Aorta (tissue), 5 donors: ENCODE measurements around the gene SYT14. TPM values are rescaled to one million over a fixed set of nuclear protein-coding genes. Genes with fewer than 3 reads are reported as not detected.

Experiments used
- ATAC-seq: fragments of 200-7000 bp; cut with Tn5 transposase; one replicate; pipeline ENCODE4 v1.9.1; 2022; ENCODE audit warnings: moderate library complexity; ENCODE audit not compliant: low FRiP score
- DNase-seq, 2 donors: peaks; one replicate each; pipeline ENCODE4 v3.0.0-alpha.2; 2020
- H3K27ac ChIP-seq, 2 donors: one replicate each; pipeline ENCODE4 v1.5.1; 2013; ENCODE audit warnings: low read length in 2 of 2, mild to moderate bottlenecking in 2 of 2, moderate library complexity in 2 of 2, control low read depth in 1 of 2, inconsistent platforms in 1 of 2, low read depth in 1 of 2
- H3K27me3 ChIP-seq, 2 donors: one replicate each; pipeline ENCODE4 v1.6.1; 2013; ENCODE audit warnings: control low read depth in 1 of 2, low read length in 1 of 2, mild to moderate bottlenecking in 1 of 2, moderate library complexity in 1 of 2; ENCODE audit not compliant: insufficient read depth in 2 of 2, control insufficient read depth in 1 of 2
- H3K36me3 ChIP-seq, 2 donors: one replicate each; pipeline ENCODE4 v1.6.1; 2013; ENCODE audit warnings: control low read depth in 1 of 2, low read length in 1 of 2, mild to moderate bottlenecking in 1 of 2; ENCODE audit not compliant: insufficient read depth in 2 of 2, control insufficient read depth in 1 of 2
- H3K4me1 ChIP-seq, 2 donors: one replicate each; pipeline ENCODE4 v1.6.1; 2013; ENCODE audit warnings: low read length in 2 of 2, control low read depth in 1 of 2, mild to moderate bottlenecking in 1 of 2, moderate library complexity in 1 of 2; ENCODE audit not compliant: insufficient read depth in 2 of 2, control insufficient read depth in 1 of 2
- H3K4me3 ChIP-seq, 2 donors: one replicate each; pipeline ENCODE4 v1.5.1; 2013; ENCODE audit warnings: low read length in 2 of 2, control low read depth in 1 of 2, mild to moderate bottlenecking in 1 of 2
- H3K9me3 ChIP-seq: one replicate; pipeline ENCODE4 v1.6.1; 2013; ENCODE audit warnings: mild to moderate bottlenecking, low read length; ENCODE audit not compliant: control insufficient read depth
- WGBS, 2 donors: extraction: QIAGEN DNeasy Blood & Tissue Kit; methylation state at CpG; one replicate each; pipeline ENCODE4 v1.1.7; 2013; 5-methylcytosine and 5-hydroxymethylcytosine counted together
- intact Hi-C, 2 donors: fragments of 100-400 bp; cut with DNase I; formaldehyde crosslinking; loops; one replicate each; pipeline versions ENCODE4 v1.14.2 to v1.15.0; 2022
- polyA plus RNA-seq, 2 donors: library from polyadenylated mRNA; stranded (reverse); fragments of 200-250 nt; gene quantifications; one replicate each; pipeline ENCODE4 v1.2.3, GENCODE V29; 2013
- total RNA-seq, 2 donors: library from RNA; stranded (reverse); fragmentation: NEBNext Ultra II Directional; extraction: Animal tissue kit (Norgen Biotek cat#: 25700); gene quantifications; one replicate each; pipeline ENCODE4 v1.2.1, GENCODE V29; 2021
- donor health status: healthy with polysubstance abuse.
- donor health status: Bipolar disorder and iron deficiency.
- donor health status: DM: no; HTN: no; CAD: no.
- donor health status: DM: no; HTN: no; CAD: no.
- donor health status: DM: yes; HTN: yes; CAD: no.

Gene SYT14
- total and polyA plus RNA-seq, 4 donors = 0.13 TPM; not detected in 3

DNA sequence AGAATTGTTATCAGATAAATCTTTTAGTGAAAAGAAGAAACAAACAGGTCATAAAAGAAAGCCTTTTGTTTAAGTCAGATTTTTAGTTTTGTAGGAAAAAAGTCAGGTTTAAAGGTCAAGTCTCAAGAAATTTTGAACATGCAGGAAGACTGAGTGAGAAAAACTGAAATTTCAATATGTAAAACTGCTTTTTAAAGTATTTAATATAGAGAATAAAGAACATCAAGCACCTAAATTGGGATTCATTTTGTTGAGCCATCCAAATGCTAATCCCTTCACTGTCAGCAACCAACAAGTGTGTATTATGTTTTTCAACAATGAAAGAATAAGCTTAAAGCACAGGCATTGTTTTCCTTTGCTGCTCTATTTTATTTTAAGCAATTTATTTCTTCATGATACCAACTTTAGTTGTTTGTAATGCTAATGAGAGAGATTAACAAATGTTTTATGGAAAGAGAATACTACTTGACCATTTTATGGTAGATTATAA lies 179.7 kb downstream of the SYT14 start:
- H3K4me1 ChIP-seq = no peaks in the 10 kb centered on the region
- intact Hi-C loops = no loop called here

DNA sequence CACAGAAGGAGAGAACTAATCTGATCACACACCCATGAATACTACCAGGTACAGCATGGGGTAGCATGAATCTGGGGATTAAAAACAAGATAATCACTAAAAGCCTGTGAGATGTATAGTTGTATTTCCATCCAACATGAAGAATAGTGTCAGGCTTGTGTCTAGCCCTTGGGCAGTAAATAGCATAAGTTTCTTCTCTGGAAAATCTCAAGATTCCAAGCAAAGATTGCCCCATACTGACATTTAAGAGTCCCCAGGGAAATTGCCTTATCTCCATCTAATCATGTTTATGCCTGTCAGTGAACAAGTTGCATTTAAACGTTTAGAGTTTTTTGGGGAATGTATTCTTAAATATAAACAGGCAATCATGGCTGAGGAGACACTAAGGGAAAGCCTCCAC lies 185.4 kb downstream of the SYT14 start:
- 12 to 21% methylated on average over 1 of the region's 1 CpG for WGBS, 2 donors
- intact Hi-C loops = no loop called here

More for the DNA sequence above, 179.7 kb downstream of the SYT14 start:
- Histone ChIP-seq H3K36me3 (no peaks in the 10 kb centered on the region), H3K27ac (no peak overlapping the region), H3K27me3 (no peaks in the 10 kb centered on the region), H3K4me3 (no peak overlapping the region), H3K9me3 (no peaks in the 10 kb centered on the region)
- ATAC-seq = no peak
- DNase-seq = no peak

DNA sequence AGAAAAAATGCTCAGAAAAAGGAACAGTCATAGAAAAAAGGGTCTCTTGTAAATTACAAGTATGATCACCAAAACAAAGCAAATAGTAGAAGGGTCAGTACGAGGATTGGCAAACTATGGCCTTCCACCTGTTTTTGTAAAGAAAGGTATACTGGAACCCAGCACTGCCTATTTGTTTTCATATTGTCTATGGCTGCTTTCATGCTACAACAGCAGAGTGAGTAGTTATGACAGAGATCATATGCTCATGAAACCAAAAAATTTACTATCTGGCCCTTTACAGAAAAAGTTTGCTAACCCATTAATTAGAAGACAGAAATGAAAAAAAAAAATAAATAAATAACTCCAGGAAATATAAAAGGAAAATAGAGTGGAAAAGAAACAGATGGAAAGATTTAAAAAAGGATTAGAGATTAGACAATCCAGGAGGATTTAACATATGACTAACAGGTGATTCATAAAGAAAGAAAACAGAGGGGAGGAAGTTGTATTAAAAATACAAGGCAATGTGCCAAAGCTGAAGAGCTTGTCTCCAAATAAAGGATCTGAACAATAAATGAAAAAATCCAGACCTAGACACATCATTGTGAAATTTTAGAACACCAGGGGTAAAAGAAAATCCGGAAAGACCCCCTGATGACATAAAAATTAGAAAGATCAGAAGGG lies 186.0 kb downstream of the SYT14 start:
- H3K4me3 ChIP-seq = no peak overlapping the region
- H3K9me3 ChIP-seq = no peaks in the 10 kb centered on the region
- H3K27me3 ChIP-seq = no peaks in the 10 kb centered on the region
- no peak for DNase-seq
- H3K4me1 ChIP-seq = no peaks in the 10 kb centered on the region
- H3K36me3 ChIP-seq = no peaks in the 10 kb centered on the region
- H3K27ac ChIP-seq = no peak overlapping the region
- ATAC-seq = no peak
- intact Hi-C loops = no loop called here
- 63 to 69% methylated on average over 2 of the region's 2 CpGs for WGBS, 2 donors

More for the DNA sequence above, 185.4 kb downstream of the SYT14 start:
- H3K9me3 ChIP-seq = no peaks in the 10 kb centered on the region
- H3K27ac ChIP-seq = no peak overlapping the region
- H3K4me3 ChIP-seq = no peak overlapping the region
- H3K36me3 ChIP-seq = no peaks in the 10 kb centered on the region
- H3K4me1 ChIP-seq = no peaks in the 10 kb centered on the region
- DNase-seq = no peak
- ATAC-seq = no peak
- no peaks in the 10 kb centered on the region for H3K27me3 ChIP-seq

DNA sequence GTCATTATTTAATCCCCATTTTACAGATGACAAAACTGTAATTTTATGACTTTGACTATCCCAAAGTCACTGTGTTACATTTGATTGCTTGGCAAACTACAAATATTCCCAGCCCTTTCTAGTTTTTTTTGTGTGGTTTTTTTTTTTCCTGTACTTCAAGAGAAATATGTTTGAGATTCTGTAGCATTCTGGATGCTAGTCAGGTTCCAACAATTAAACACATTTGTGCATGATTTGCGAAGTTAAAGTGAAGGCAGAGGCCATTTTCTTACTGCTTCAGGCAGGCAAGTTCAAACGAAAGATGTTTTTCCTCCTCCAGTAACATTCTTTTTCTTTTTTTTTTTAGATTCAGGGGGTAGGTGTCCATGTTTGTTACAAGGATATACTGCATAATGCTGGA lies 186.7 kb downstream of the SYT14 start:
- no peak overlapping the region for H3K4me3 ChIP-seq
- no peaks in the 10 kb centered on the region for H3K36me3 ChIP-seq
- ATAC-seq = no peak
- DNase-seq = no peak
- WGBS, 2 donors = 34 to 49% methylated on average over 2 of the region's 2 CpGs
- no peaks in the 10 kb centered on the region for H3K9me3 ChIP-seq
- H3K27me3 ChIP-seq = no peaks in the 10 kb centered on the region
- H3K27ac ChIP-seq = no peak overlapping the region
- intact Hi-C loops = no loop called here
- H3K4me1 ChIP-seq = no peaks in the 10 kb centered on the region

DNA sequence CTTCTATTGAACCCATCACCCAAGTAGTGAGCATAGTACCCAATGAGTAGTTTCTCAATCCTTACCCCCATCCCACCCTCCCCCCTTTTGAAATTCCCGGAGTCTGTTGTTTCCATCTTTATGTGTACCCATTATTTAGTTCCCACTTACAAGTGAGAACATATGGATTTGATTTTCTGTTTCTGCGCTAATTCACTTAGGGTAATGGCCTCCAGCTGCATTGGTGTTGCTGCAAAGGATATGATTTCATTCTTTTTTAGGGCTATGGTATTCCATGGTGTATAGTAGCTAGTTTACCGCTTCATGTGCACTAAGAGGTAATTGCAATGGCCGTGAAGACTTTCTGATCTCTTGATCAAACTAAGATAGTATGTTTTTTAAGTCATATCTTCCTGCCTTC lies 187.1 kb downstream of the SYT14 start:
- ATAC-seq (no peak), DNase-seq (no peak)
- Histone ChIP-seq H3K4me1 (no peaks in the 10 kb centered on the region), H3K4me3 (no peak overlapping the region), H3K9me3 (no peaks in the 10 kb centered on the region), H3K27ac (no peak overlapping the region), H3K36me3 (no peaks in the 10 kb centered on the region), H3K27me3 (no peaks in the 10 kb centered on the region)
- intact Hi-C loops = no loop called here
- 53 to 55% methylated on average over 4 of the region's 4 CpGs for WGBS, 2 donors

DNA sequence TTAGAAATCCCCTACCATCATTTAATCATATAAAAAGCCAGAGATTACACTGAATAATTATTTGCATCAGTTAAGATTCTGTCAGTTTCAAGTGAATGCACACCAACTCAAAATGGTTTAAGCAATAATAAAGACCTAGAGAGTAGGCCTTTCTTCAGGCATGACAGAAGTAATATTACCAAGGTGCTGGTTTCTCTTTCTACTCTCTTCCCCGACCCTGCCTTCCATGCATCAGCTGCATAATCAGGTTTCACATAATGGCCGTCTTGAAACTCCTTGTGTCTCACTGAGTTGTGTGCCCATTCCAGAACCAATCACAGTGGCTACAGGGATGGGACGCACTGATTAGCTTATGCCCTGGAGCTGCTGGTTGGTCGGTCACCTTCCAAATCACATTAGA lies 191.1 kb downstream of the SYT14 start:
- H3K4me3 ChIP-seq = no peak overlapping the region
- intact Hi-C loops = no loop called here
- no peaks in the 10 kb centered on the region for H3K27me3 ChIP-seq
- no peaks in the 10 kb centered on the region for H3K36me3 ChIP-seq
- WGBS, 2 donors = 74 to 89% methylated on average over 4 of the region's 4 CpGs
- DNase-seq = no peak
- H3K27ac ChIP-seq = no peak overlapping the region
- no peak for ATAC-seq
- H3K4me1 ChIP-seq = no peaks in the 10 kb centered on the region
- no peaks in the 10 kb centered on the region for H3K9me3 ChIP-seq

DNA sequence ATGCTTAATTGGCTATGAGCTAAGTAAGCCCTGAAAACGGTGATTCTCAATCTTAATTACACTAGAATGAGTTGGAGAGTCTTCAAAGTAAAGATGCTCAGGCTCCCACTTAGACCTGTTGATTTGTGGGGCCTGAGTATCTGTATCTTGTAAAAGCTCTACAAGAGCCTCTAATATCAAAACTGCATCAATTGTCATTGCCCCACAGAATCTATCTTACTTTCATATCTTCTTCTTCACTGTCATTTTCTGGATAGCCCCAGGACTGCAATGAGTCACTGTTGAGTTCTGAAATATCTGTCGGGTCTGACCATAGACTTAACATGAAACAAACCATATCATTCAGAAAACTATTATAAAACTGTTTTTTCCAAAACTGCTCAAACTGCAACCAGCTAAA lies 191.7 kb downstream of the SYT14 start:
- DNase-seq = no peak
- no peak overlapping the region for H3K27ac ChIP-seq
- intact Hi-C loops = no loop called here
- no peaks in the 10 kb centered on the region for H3K27me3 ChIP-seq
- ATAC-seq = no peak
- no peaks in the 10 kb centered on the region for H3K36me3 ChIP-seq
- 60 to 75% methylated on average over 2 of the region's 2 CpGs for WGBS, 2 donors
- H3K9me3 ChIP-seq = no peaks in the 10 kb centered on the region
- H3K4me3 ChIP-seq = no peak overlapping the region
- H3K4me1 ChIP-seq = no peaks in the 10 kb centered on the region

DNA sequence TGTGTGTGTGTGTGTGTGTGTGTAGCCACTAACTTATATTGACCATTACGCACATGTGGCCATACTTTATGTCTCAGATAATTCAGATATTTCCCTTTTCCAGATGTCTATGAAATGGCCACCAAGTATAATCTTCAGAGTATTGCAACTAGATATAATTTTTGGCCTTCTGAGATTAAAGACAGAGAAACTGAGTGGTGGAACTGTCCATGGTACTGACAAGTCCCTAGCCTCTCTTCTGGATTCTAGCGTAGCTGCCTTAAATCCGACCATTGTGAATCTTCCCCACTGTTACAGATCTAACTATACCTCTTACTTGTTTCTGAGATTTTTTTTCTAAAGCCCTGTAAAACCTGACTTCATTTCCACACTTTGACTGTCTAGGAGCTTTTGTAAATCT lies 194.6 kb downstream of the SYT14 start:
- ATAC-seq (no peak), DNase-seq (no peak)
- Histone ChIP-seq H3K36me3 (no peaks in the 10 kb centered on the region), H3K27ac (no peak overlapping the region), H3K4me3 (no peak overlapping the region), H3K9me3 (no peaks in the 10 kb centered on the region), H3K27me3 (no peaks in the 10 kb centered on the region), H3K4me1 (no peaks in the 10 kb centered on the region)
- 40 to 49% methylated on average over 3 of the region's 3 CpGs for WGBS, 2 donors
- intact Hi-C loops = no loop called here

DNA sequence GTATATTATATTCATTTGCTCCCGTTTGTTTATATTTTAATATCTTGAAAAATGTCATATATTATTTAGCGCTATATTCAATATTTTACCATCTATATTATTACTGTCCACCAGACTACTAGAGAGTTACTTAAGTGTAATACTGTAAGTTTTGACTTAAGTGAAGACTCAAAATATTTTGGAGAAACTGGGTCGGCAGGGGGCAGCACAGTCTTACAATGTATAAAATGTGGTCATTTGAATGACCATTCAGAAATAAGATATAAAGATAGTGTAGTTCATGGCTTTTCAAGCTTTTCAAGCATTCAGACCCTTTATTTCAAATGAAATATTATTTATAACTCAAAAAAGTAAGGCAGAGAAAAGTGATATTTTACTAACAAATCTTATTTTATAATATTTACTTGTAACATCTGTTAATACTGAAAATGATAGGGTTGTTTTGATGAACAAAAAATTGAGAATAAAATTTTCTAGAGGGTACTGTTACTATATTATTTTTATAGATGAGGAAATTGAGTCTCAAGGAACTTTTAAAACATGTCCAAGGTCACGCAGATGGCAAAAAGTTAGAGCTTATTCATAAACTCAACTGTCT lies 205.5 kb downstream of the SYT14 start:
- no peak overlapping the region for H3K27ac ChIP-seq
- ATAC-seq = no peak
- DNase-seq = peak; percentile 80 to 90

More for the DNA sequence above, 205.5 kb downstream of the SYT14 start:
- Histone ChIP-seq H3K27me3 (no peaks in the 10 kb centered on the region), H3K4me3 (no peak overlapping the region), H3K4me1 (no peaks in the 10 kb centered on the region), H3K9me3 (no peaks in the 10 kb centered on the region), H3K36me3 (no peaks in the 10 kb centered on the region)
- intact Hi-C loops = loop anchor here (1.0 to 10.0 kb wide), 3 partner anchors 91 to 259 kb away; partner anchors contain the start of gene SERTAD4 (in 1 of the 2)
- WGBS, 2 donors = 28 to 33% methylated on average over 4 of the region's 4 CpGs
